ENCODE results near the gene FGD5. TPM values are rescaled to one million over a fixed set of nuclear protein-coding genes. Genes with fewer than 3 reads are reported as not detected.

The FGD5 gene
- total RNA-seq, 4 donors from 2014 or later = 3.8 to 10.2 (median 7.6) TPM

GRCh38 chr3:14959359-14959943, 140.7 kb downstream of the FGD5 start:
- 79 to 81% methylated on average over 2 of the region's 2 CpGs for WGBS, 2 donors
- intact Hi-C loops (cut with DNase I; ENCODE audit: low total_unique reads) = no loop called here
- no peak overlapping the region for H3K4me3 ChIP-seq (ENCODE audit: low read depth, poor library complexity, severe bottlenecking)
- TF ChIP-seq CTCF (IDR thresholded peaks at IDR 0.05) (no peak), POLR2A (IDR thresholded peaks at IDR 0.05) (no peak)
- DNase-seq (ENCODE audit: low spot score in 2 of 2) = no peak

GRCh38 chr3:14962762-14963161, 144.0 kb downstream of the FGD5 start:
- 97 to 98% methylated on average over 5 of the region's 5 CpGs for WGBS, 2 donors
- TF ChIP-seq POLR2A (IDR thresholded peaks at IDR 0.05) = no peak
- no peak for TF ChIP-seq CTCF (IDR thresholded peaks at IDR 0.05)
- DNase-seq (ENCODE audit: low spot score in 2 of 2) = no peak
- intact Hi-C loops (cut with DNase I; ENCODE audit: low total_unique reads) = no loop called here
- no peak overlapping the region for H3K4me3 ChIP-seq (ENCODE audit: low read depth, poor library complexity, severe bottlenecking)

- WGBS, 2 donors = 60 to 61% methylated on average over 1 of the region's 1 CpG
- H3K4me3 ChIP-seq (ENCODE audit: low read depth, poor library complexity, severe bottlenecking) = no peak overlapping the region
- no peak for DNase-seq (ENCODE audit: low spot score in 2 of 2)
- TF ChIP-seq POLR2A (IDR thresholded peaks at IDR 0.05) = no peak
- TF ChIP-seq CTCF (IDR thresholded peaks at IDR 0.05) = no peak
- intact Hi-C loops (cut with DNase I; ENCODE audit: low total_unique reads) = no loop called here
Measured at GRCh38 chr3:14967285-14967684, 148.5 kb downstream of the FGD5 start.

GRCh38 chr3:14969671-14970070, 150.9 kb downstream of the FGD5 start:
- H3K4me3 ChIP-seq (ENCODE audit: low read depth, poor library complexity, severe bottlenecking) = no peak overlapping the region
- no peak for TF ChIP-seq CTCF (IDR thresholded peaks at IDR 0.05)
- no peak for TF ChIP-seq POLR2A (IDR thresholded peaks at IDR 0.05)
- DNase-seq (ENCODE audit: low spot score in 2 of 2) = no peak
- WGBS, 2 donors = 93 to 94% methylated on average over 1 of the region's 1 CpG
- intact Hi-C loops (cut with DNase I; ENCODE audit: low total_unique reads) = no loop called here

- no peak overlapping the region for H3K4me3 ChIP-seq (ENCODE audit: low read depth, poor library complexity, severe bottlenecking)
- no peak for DNase-seq (ENCODE audit: low spot score in 2 of 2)
- no peak for TF ChIP-seq POLR2A (IDR thresholded peaks at IDR 0.05)
- TF ChIP-seq CTCF (IDR thresholded peaks at IDR 0.05) = no peak
- 71 to 77% methylated on average over 1 of the region's 1 CpG for WGBS, 2 donors
- intact Hi-C loops (cut with DNase I; ENCODE audit: low total_unique reads) = no loop called here
Measured at GRCh38 chr3:14976317-14976716, 157.6 kb downstream of the FGD5 start.

GRCh38 chr3:14980689-14981088, 161.9 kb downstream of the FGD5 start:
- WGBS, 2 donors = 87 to 88% methylated on average over 4 of the region's 4 CpGs
- no peak for DNase-seq (ENCODE audit: low spot score in 2 of 2)
- no peak overlapping the region for H3K4me3 ChIP-seq (ENCODE audit: low read depth, poor library complexity, severe bottlenecking)
- intact Hi-C loops (cut with DNase I; ENCODE audit: low total_unique reads) = no loop called here
- no peak for TF ChIP-seq CTCF (IDR thresholded peaks at IDR 0.05)
- no peak for TF ChIP-seq POLR2A (IDR thresholded peaks at IDR 0.05)
